Prostate gland (tissue), 2 donors: ENCODE measurements around the gene MBNL2.

Source experiments
- POLR2A ChIP-seq: fragments of 450-650 bp; IDR thresholded peaks from one replicate; pipeline ENCODE4 v1.6.1; 2016; ENCODE audit warnings: antibody characterized with exemption, mild to moderate bottlenecking
- POLR2AphosphoS5 ChIP-seq: sonication (generic); formaldehyde crosslinking; IDR thresholded peaks from one replicate; pipeline ENCODE4 v1.6.1; 2017; ENCODE audit warnings: antibody characterized with exemption
- TF ChIP-seq, protein P1 (sequence below), 4 experiments: fragments of 200-600 bp in 2 of 4; fragments of 450-650 bp in 2 of 4; sonication (generic) in 2 of 4; IDR thresholded peaks; 1 replicate in 3 of 4; 2 replicates in 1 of 4; pipeline ENCODE4 v1.5.1; 2016 to 2019; ENCODE audit warnings: antibody characterized with exemption in 4 of 4, mild to moderate bottlenecking in 2 of 4, moderate library complexity in 2 of 4

DNA sequence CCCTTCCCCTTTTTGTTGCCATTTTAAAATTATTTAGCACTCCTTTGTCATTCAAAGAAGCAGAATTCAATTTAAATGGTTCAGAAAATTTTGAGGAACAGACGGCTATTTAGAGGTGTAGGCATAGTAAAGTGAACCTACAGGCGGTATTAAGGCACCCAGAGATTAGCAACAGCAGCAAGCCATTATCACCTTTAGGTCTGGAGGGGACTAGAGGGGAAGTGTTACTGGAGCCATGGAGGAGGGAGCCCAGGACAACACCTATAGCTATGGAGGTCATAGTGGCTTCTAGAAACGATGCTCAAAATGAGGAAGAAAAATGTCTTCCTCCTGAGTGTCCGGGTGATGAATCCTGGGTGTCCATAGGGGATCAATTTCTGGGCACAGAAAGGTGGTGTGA lies 25.8 kb upstream of the MBNL2 start:
- TF ChIP-seq, protein P1, sequence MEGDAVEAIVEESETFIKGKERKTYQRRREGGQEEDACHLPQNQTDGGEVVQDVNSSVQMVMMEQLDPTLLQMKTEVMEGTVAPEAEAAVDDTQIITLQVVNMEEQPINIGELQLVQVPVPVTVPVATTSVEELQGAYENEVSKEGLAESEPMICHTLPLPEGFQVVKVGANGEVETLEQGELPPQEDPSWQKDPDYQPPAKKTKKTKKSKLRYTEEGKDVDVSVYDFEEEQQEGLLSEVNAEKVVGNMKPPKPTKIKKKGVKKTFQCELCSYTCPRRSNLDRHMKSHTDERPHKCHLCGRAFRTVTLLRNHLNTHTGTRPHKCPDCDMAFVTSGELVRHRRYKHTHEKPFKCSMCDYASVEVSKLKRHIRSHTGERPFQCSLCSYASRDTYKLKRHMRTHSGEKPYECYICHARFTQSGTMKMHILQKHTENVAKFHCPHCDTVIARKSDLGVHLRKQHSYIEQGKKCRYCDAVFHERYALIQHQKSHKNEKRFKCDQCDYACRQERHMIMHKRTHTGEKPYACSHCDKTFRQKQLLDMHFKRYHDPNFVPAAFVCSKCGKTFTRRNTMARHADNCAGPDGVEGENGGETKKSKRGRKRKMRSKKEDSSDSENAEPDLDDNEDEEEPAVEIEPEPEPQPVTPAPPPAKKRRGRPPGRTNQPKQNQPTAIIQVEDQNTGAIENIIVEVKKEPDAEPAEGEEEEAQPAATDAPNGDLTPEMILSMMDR (IDR thresholded peaks at IDR 0.05): no peak
- no peak for TF ChIP-seq POLR2A
- no peak for TF ChIP-seq POLR2AphosphoS5
